Heart left ventricle (tissue), 16 donors: ENCODE measurements around the gene CTNS. TPM values are rescaled to one million over a fixed set of nuclear protein-coding genes. Genes with fewer than 3 reads are reported as not detected.

Experiments used
- ATAC-seq, 4 donors: fragments of 200-7000 bp; cut with Tn5 transposase; one replicate each; pipeline ENCODE4 v1.9.1; 2020 to 2022; ENCODE audit warnings: moderate library complexity in 4 of 4, mild to moderate bottlenecking in 3 of 4, moderate number of reproducible peaks in 1 of 4
- DNase-seq, 5 donors: peaks; one replicate each; pipeline ENCODE4 v3.0.0-alpha.2; 2020
- H3K27ac ChIP-seq, 12 donors: fragments of 200-600 bp; sonication (generic) in 4 of 12; one replicate each; pipeline versions ENCODE4 v1.5.0 to v1.8.0; 2016 to 2022; ENCODE audit warnings: mild to moderate bottlenecking in 2 of 12
- H3K27me3 ChIP-seq, 9 donors: fragments of 200-600 bp; sonication (generic) in 2 of 9; one replicate each; pipeline versions ENCODE4 v1.5.1 to v1.8.0; 2016 to 2022; ENCODE audit warnings: mild to moderate bottlenecking in 3 of 9
- H3K36me3 ChIP-seq, 9 donors: fragments of 200-600 bp; sonication (generic) in 2 of 9; one replicate each; pipeline versions ENCODE4 v1.5.0 to v1.8.0; 2018 to 2022; ENCODE audit warnings: mild to moderate bottlenecking in 2 of 9
- H3K4me1 ChIP-seq, 12 donors: fragments of 200-600 bp; sonication (generic) in 4 of 12; one replicate each; pipeline versions ENCODE4 v1.5.0 to v1.8.0; 2016 to 2022; ENCODE audit warnings: mild to moderate bottlenecking in 3 of 12
- H3K4me3 ChIP-seq, 12 donors: fragments of 200-600 bp; sonication (generic) in 4 of 12; one replicate each; pipeline versions ENCODE4 v1.5.0 to v1.8.0; 2017 to 2022; ENCODE audit warnings: mild to moderate bottlenecking in 9 of 12, moderate library complexity in 4 of 12
- H3K9me3 ChIP-seq, 12 donors: fragments of 200-600 bp; sonication (generic) in 4 of 12; one replicate each; pipeline versions ENCODE4 v1.5.0 to v1.8.0; 2016 to 2022; ENCODE audit warnings: mild to moderate bottlenecking in 1 of 12
- CTCF ChIP-seq, 12 donors: fragments of 200-600 bp; sonication (generic) in 4 of 12; IDR thresholded peaks; one replicate each; pipeline versions ENCODE4 v1.5.0 to v1.8.0; 2018 to 2022; ENCODE audit warnings: antibody characterized with exemption in 12 of 12, mild to moderate bottlenecking in 5 of 12
- POLR2A ChIP-seq, 2 donors: fragments of 450-650 bp; IDR thresholded peaks; one replicate each; pipeline ENCODE4 v1.6.1; 2017; ENCODE audit warnings: antibody characterized with exemption in 2 of 2, mild to moderate bottlenecking in 2 of 2, moderate library complexity in 2 of 2
- WGBS, 4 donors: extraction: QIAGEN DNeasy Blood & Tissue Kit in 2 of 4; methylation state at CpG; one replicate each; pipeline versions ENCODE4 v1.1.5 to v1.1.7; 2013 to 2018; 5-methylcytosine and 5-hydroxymethylcytosine counted together
- intact Hi-C, 10 donors: fragments of 100-400 bp; cut with DNase I; formaldehyde crosslinking; loops; one replicate each; pipeline versions ENCODE4 v1.11.1 to v1.14.2; 2022
- polyA plus RNA-seq, 2 donors: library from polyadenylated mRNA; stranded (reverse); fragments of 200-250 nt; gene quantifications; one replicate each; pipeline ENCODE4 v1.2.3, GENCODE V29; 2013
- total RNA-seq, 9 donors: library from RNA; depleted of rRNA in 2 of 9; stranded (reverse); fragments of >200 nt in 2 of 9; fragmentation: NEBNext Ultra II Directional in 3 of 9; extraction: Animal tissue kit (Norgen Biotek cat#: 25700) in 3 of 9; gene quantifications; one replicate each; pipeline versions ENCODE4 v1.1.0 to v1.2.4, GENCODE V29; 2016 to 2023
- donor health status: ischemic (EF 13 %, LVEDD 7.1; RV severe dilation, severe dysfunction).
- donor health status: healthy with polysubstance abuse.
- donor health status: DM: no; HTN: yes; CAD: no.
- donor health status: DM: no; HTN: no; CAD: no.
- donor health status: ischemic (EF 25% LVEDD 6.9; RV normal size, moderate dysfunction).
- donor health status: ischemic (EF 25% LVEDD 5.7; RV mildly dilated, moderate dysfunction).
- donor health status: healthy.
- donor health status: DM: yes; HTN: yes; CAD: no.
- donor health status: ischemic (EF 35%, LVEDD 5.7; RV mildly dilated, moderate dysfunction).
- donor health status: nonischemic (EF 11% LVEDD 7.7; RV severe dilation, severe dysfunction).
- donor health status: DM: yes; HTN: yes; CAD: no.
- donor health status: PGD.
- donor health status: ischemic (EF 29% LVEDD 5.4; RV normal size, mild dysfunction).
- donor health status: nonischemic (EF 23%, LVEDD 6.1; RV moderate dilation, normal function).

Gene CTNS
- total and polyA plus RNA-seq, 11 donors: 6.2 to 19.0 (median 8.7) TPM

- ATAC-seq (peak in 2 of 4 donors; percentile 27 to 33), DNase-seq (no peak)
- 59 to 76% (median 69%) methylated on average over 16 of the region's 16 CpGs for WGBS, 4 donors
- H3K27ac ChIP-seq: no peak overlapping the region
- no peaks in the 10 kb centered on the region for H3K27me3 ChIP-seq
- H3K4me3 ChIP-seq: no peak overlapping the region
- intact Hi-C loops: no loop called here
- no peaks in the 10 kb centered on the region for H3K9me3 ChIP-seq
- TF ChIP-seq POLR2A (IDR thresholded peaks at IDR 0.05): no peak
- TF ChIP-seq CTCF (IDR thresholded peaks at IDR 0.05): peak; percentile 32 to 58 (median 46)
- peaks cover 0 to 45% (median 20%) of the 10 kb centered on the region in 9 donors for H3K36me3 ChIP-seq
- H3K4me1 ChIP-seq: no peaks in the 10 kb centered on the region
Observed at GRCh38 chr17:3602499-3602898, 34.1 kb upstream of the CTNS start.

GRCh38 chr17:3603119-3603869 lies 33.3 kb upstream of the CTNS start:
- TF ChIP-seq POLR2A (IDR thresholded peaks at IDR 0.05) (no peak), CTCF (IDR thresholded peaks at IDR 0.05) (no peak)
- intact Hi-C loops: no loop called here
- Histone ChIP-seq H3K4me3 (no peak overlapping the region), H3K27ac (no peak overlapping the region), H3K9me3 (no peaks in the 10 kb centered on the region), H3K36me3 (peaks cover 0 to 49% (median 26%) of the 10 kb centered on the region in 9 donors), H3K4me1 (no peaks in the 10 kb centered on the region), H3K27me3 (no peaks in the 10 kb centered on the region)
- WGBS, 4 donors: 91 to 95% (median 93%) methylated on average over 17 of the region's 17 CpGs
- ATAC-seq (no peak), DNase-seq (no peak)

GRCh38 chr17:3603870-3604259 lies 32.7 kb upstream of the CTNS start:
- Histone ChIP-seq H3K4me1 (no peaks in the 10 kb centered on the region), H3K4me3 (no peak overlapping the region), H3K36me3 (peaks cover 0 to 53% (median 27%) of the 10 kb centered on the region in 9 donors), H3K27me3 (no peaks in the 10 kb centered on the region), H3K27ac (no peak overlapping the region), H3K9me3 (no peaks in the 10 kb centered on the region)
- DNase-seq: no peak
- WGBS, 4 donors: 81 to 87% (median 86%) methylated on average over 4 of the region's 4 CpGs
- ATAC-seq: no peak
- intact Hi-C loops: no loop called here
- TF ChIP-seq POLR2A (IDR thresholded peaks at IDR 0.05) (no peak), CTCF (IDR thresholded peaks at IDR 0.05) (no peak)

- ATAC-seq (no peak), DNase-seq (no peak)
- intact Hi-C loops: no loop called here
- Histone ChIP-seq H3K9me3 (no peaks in the 10 kb centered on the region), H3K4me3 (no peak overlapping the region), H3K4me1 (no peaks in the 10 kb centered on the region), H3K36me3 (peaks cover 0 to 96% (median 82%) of the 10 kb centered on the region in 9 donors), H3K27me3 (no peaks in the 10 kb centered on the region), H3K27ac (no peak overlapping the region)
- TF ChIP-seq CTCF (IDR thresholded peaks at IDR 0.05): no peak
- no peak for TF ChIP-seq POLR2A (IDR thresholded peaks at IDR 0.05)
- 86 to 97% (median 91%) methylated on average over 10 of the region's 10 CpGs for WGBS, 4 donors
Observed at GRCh38 chr17:3609689-3610088, 26.9 kb upstream of the CTNS start.
